Tibial artery (tissue), 4 donors: Measurements from ENCODE around the gene MAP3K14.
A peak's percentile ranks its signal among the peaks of the same experiment; 100 is the strongest.

Experiments
- DNase-seq, 2 donors: peaks; one replicate each; pipeline ENCODE4 v3.0.0-alpha.2; 2019
- H3K27ac ChIP-seq, 2 donors: fragments of 200-600 bp; sonication (generic) in 1 of 2; 1 replicate in 1 of 2; 2 replicates in 1 of 2; pipeline ENCODE4 v1.5.1; 2018 to 2019; ENCODE audit warnings: mild to moderate bottlenecking in 1 of 2
- H3K27me3 ChIP-seq, 2 donors: fragments of 200-600 bp; sonication (generic) in 1 of 2; one replicate each; pipeline versions ENCODE4 v1.5.1 to v1.6.0; 2016 to 2019
- H3K36me3 ChIP-seq, 3 donors: fragments of 200-600 bp; sonication (generic) in 2 of 3; one replicate each; pipeline ENCODE4 v1.5.1; 2016 to 2019; ENCODE audit warnings: mild to moderate bottlenecking in 2 of 3
- H3K4me1 ChIP-seq, 4 donors: fragments of 200-600 bp; sonication (generic) in 2 of 4; 1 replicate in 3 of 4; 2 replicates in 1 of 4; pipeline ENCODE4 v1.5.1; 2016 to 2019
- H3K4me3 ChIP-seq, 2 donors: fragments of 200-600 bp; sonication (generic) in 1 of 2; 1 replicate in 1 of 2; 2 replicates in 1 of 2; pipeline ENCODE4 v1.5.1; 2018 to 2019; ENCODE audit warnings: mild to moderate bottlenecking in 2 of 2
- H3K9me3 ChIP-seq, 3 donors: fragments of 200-600 bp; sonication (generic) in 1 of 3; one replicate each; pipeline ENCODE4 v1.5.1; 2016 to 2019
- CTCF ChIP-seq, 2 experiments: fragments of 200-600 bp in 1 of 2; fragments of 450-650 bp in 1 of 2; IDR thresholded peaks; one replicate each; pipeline ENCODE4 v1.5.1; 2017 to 2019; ENCODE audit warnings: antibody characterized with exemption in 2 of 2, mild to moderate bottlenecking in 1 of 2, moderate library complexity in 1 of 2
- intact Hi-C: fragments of 100-400 bp; cut with DNase I; formaldehyde crosslinking; loops from one replicate; pipeline ENCODE4 v1.15.0; 2023; ENCODE audit warnings: low total_unique reads

The MAP3K14 gene

GRCh38 chr17:45263477-45263860 is 53.4 kb downstream of the MAP3K14 start:
- H3K36me3 ChIP-seq: peaks cover 13 to 54% (median 42%) of the 10 kb centered on the region in 3 donors
- H3K4me1 ChIP-seq: peaks cover 0 to 15% (median 10%) of the 10 kb centered on the region in 4 donors
- DNase-seq: no peak
- no peaks in the 10 kb centered on the region for H3K27me3 ChIP-seq
- H3K4me3 ChIP-seq: no peak overlapping the region
- no peak overlapping the region for H3K27ac ChIP-seq
- H3K9me3 ChIP-seq: no peaks in the 10 kb centered on the region
- intact Hi-C loops: no loop called here
- no peak for TF ChIP-seq CTCF (IDR thresholded peaks at IDR 0.05)

- Histone ChIP-seq H3K27me3 (no peaks in the 10 kb centered on the region), H3K27ac (peak overlapping the region in 1 of 2 donors; percentile 41), H3K4me3 (peak overlapping the region; percentile 67 to 79), H3K36me3 (peaks cover 8 to 48% (median 37%) of the 10 kb centered on the region in 3 donors), H3K9me3 (no peaks in the 10 kb centered on the region), H3K4me1 (peaks cover 0 to 15% (median 10%) of the 10 kb centered on the region in 4 donors)
- TF ChIP-seq CTCF (IDR thresholded peaks at IDR 0.05): no peak
- no peak for DNase-seq
- intact Hi-C loops: no loop called here
Measured at GRCh38 chr17:45262516-45263476, 54.0 kb downstream of the MAP3K14 start.

GRCh38 chr17:45261577-45262515 is 55.0 kb downstream of the MAP3K14 start, which contains the start of gene SPATA32:
TSS of gene SPATA32 (minus strand) at chr17:45262094. CDS start at chr17:45262016, 78 bp downstream.
- Histone ChIP-seq H3K27ac (peak within 1 kb of the TSS; percentile 41 to 48), H3K27me3 (peaks cover 0 to 4% of the 10 kb centered on the region in 2 donors), H3K4me1 (peaks cover 0 to 15% (median 10%) of the 10 kb centered on the region in 4 donors), H3K36me3 (peaks cover 1 to 38% (median 27%) of the 10 kb centered on the region in 3 donors), H3K4me3 (peak within 1 kb of the TSS; percentile 67 to 79), H3K9me3 (no peaks in the 10 kb centered on the region)
- no peak for TF ChIP-seq CTCF (IDR thresholded peaks at IDR 0.05)
- peak; percentile 60 to 74 for DNase-seq
- intact Hi-C loops: no loop called here

GRCh38 chr17:45260204-45260783 is 56.5 kb downstream of the MAP3K14 start:
- Histone ChIP-seq H3K4me3 (no peak overlapping the region), H3K9me3 (no peaks in the 10 kb centered on the region), H3K36me3 (peaks cover 0 to 22% (median 15%) of the 10 kb centered on the region in 3 donors), H3K27ac (no peak overlapping the region), H3K27me3 (peaks cover 0 to 13% of the 10 kb centered on the region in 2 donors), H3K4me1 (peaks cover 0 to 15% (median 10%) of the 10 kb centered on the region in 4 donors)
- DNase-seq: no peak
- intact Hi-C loops: no loop called here
- no peak for TF ChIP-seq CTCF (IDR thresholded peaks at IDR 0.05)

- Histone ChIP-seq H3K36me3 (peaks cover 0 to 9% (median 2%) of the 10 kb centered on the region in 3 donors), H3K9me3 (no peaks in the 10 kb centered on the region), H3K27me3 (peaks cover 0 to 19% of the 10 kb centered on the region in 2 donors), H3K4me1 (peaks cover 0 to 15% (median 10%) of the 10 kb centered on the region in 4 donors), H3K4me3 (no peak overlapping the region), H3K27ac (no peak overlapping the region)
- intact Hi-C loops: no loop called here
- TF ChIP-seq CTCF (IDR thresholded peaks at IDR 0.05): no peak
- no peak for DNase-seq
Measured at GRCh38 chr17:45258981-45259380, 57.8 kb downstream of the MAP3K14 start.
